K562 (cell line): ENCODE measurements around the gene LRMDA. TPM values are rescaled to one million over a fixed set of nuclear protein-coding genes. Genes with fewer than 3 reads are reported as not detected.

Experiments
- CBX1 ChIP-seq: sonication (generic); IDR thresholded peaks from 2 replicates; pipeline ENCODE4 v1.6.1; 2016; ENCODE audit warnings: antibody characterized with exemption, low read depth, mild to moderate bottlenecking
- CHD1 ChIP-seq: fragments of 200-600 bp; sonication (generic); IDR thresholded peaks from one replicate; pipeline ENCODE4 v1.6.1; 2012; ENCODE audit warnings: mild to moderate bottlenecking, moderate library complexity, low read length, inconsistent platforms
- E2F3 ChIP-seq: fragments of 250-450 bp; sonication (Bioruptor Pico); IDR thresholded peaks from 2 replicates; pipeline ENCODE4 v1.4.0; 2020; ENCODE audit warnings: mild to moderate bottlenecking
- ELF1 ChIP-seq: fragments of 200-800 bp; sonication (Bioruptor generic); IDR thresholded peaks from 2 replicates; pipeline ENCODE4 v1.6.1; 2016; ENCODE audit warnings: missing genetic modification characterization, missing compliant biosample characterization
- EZH2 ChIP-seq: IDR thresholded peaks from 2 replicates; pipeline ENCODE4 v1.6.1; 2012; ENCODE audit warnings: low read depth, mild to moderate bottlenecking, inconsistent platforms, low read length, borderline replicate concordance
- HEY1 ChIP-seq: fragments of 250-450 bp; sonication (Bioruptor Pico); IDR thresholded peaks from 2 replicates; pipeline ENCODE4 v1.5.0; 2020; ENCODE audit warnings: mild to moderate bottlenecking, moderate library complexity, borderline replicate concordance
- HMGN3 ChIP-seq: IDR thresholded peaks from 2 replicates; pipeline ENCODE4 v1.6.1; 2011; ENCODE audit warnings: borderline replicate concordance, low read depth, mild to moderate bottlenecking, mixed read lengths, low read length; ENCODE audit not compliant: insufficient read length; ENCODE audit errors: extremely low read depth
- LEF1 ChIP-seq: fragments of 450-650 bp; IDR thresholded peaks from 2 replicates; pipeline ENCODE4 v1.6.1; 2016; ENCODE audit warnings: mild to moderate bottlenecking
- MAFK ChIP-seq: IDR thresholded peaks from 2 replicates; pipeline ENCODE4 v1.6.1; 2011; ENCODE audit warnings: low read length, improper control_type of control experiment
- MAZ ChIP-seq, 2 experiments: fragments of 450-650 bp in 1 of 2; sonication (generic) in 1 of 2; formaldehyde crosslinking; IDR thresholded peaks in 1 of 2; conservative IDR thresholded peaks in 1 of 2; 2 replicates each; pipeline versions ENCODE4 v1.4.0 to v1.5.0; 2020; ENCODE audit warnings: mild to moderate bottlenecking in 1 of 2, missing genetic modification reagents in 1 of 2
- MBD2 ChIP-seq: sonication (generic); IDR thresholded peaks from 2 replicates; pipeline ENCODE4 v1.6.1; 2016; ENCODE audit warnings: low read depth, borderline replicate concordance
- MECOM ChIP-seq: fragments of 250-450 bp; sonication (Bioruptor Pico); IDR thresholded peaks from 2 replicates; pipeline ENCODE4 v1.8.0; 2022; ENCODE audit warnings: inconsistent platforms
- NCOA6 ChIP-seq: fragments of 450-650 bp; IDR thresholded peaks from 2 replicates; pipeline ENCODE4 v1.6.1; 2017; ENCODE audit warnings: mild to moderate bottlenecking
- NR2C1 ChIP-seq, 2 experiments: fragments of 450-650 bp; IDR thresholded peaks; 2 replicates each; pipeline ENCODE4 v1.6.1; 2017; ENCODE audit warnings: mild to moderate bottlenecking in 2 of 2, antibody characterized with exemption in 1 of 2, inconsistent platforms in 1 of 2, missing compliant biosample characterization in 1 of 2, missing genetic modification characterization in 1 of 2
- POLR2G ChIP-seq: fragments of 200-400 bp; formaldehyde crosslinking; IDR thresholded peaks from 2 replicates; pipeline ENCODE4 v1.6.1; 2017; ENCODE audit warnings: low read depth, mild to moderate bottlenecking, antibody characterized with exemption, low read length, moderate library complexity
- SREBF2 ChIP-seq: sonication (generic); formaldehyde crosslinking; IDR thresholded peaks from 2 replicates; pipeline ENCODE4 v1.4.0; 2020; ENCODE audit warnings: mild to moderate bottlenecking, missing genetic modification reagents
- STAT5B ChIP-seq: fragments of 250-450 bp; sonication (Bioruptor Pico); IDR thresholded peaks from 2 replicates; pipeline ENCODE4 v1.8.0; 2021; ENCODE audit warnings: mild to moderate bottlenecking, inconsistent platforms
- ZNF24 ChIP-seq: fragments of 450-650 bp; IDR thresholded peaks from 2 replicates; pipeline ENCODE4 v1.6.1; 2016
- ZNF384 ChIP-seq: IDR thresholded peaks from 2 replicates; pipeline ENCODE4 v1.6.1; 2012; ENCODE audit warnings: low read depth, low read length, improper control_type of control experiment
- ZNF444 ChIP-seq: fragments of 250-450 bp; sonication (Bioruptor Pico); IDR thresholded peaks from 2 replicates; pipeline ENCODE4 v1.4.0; 2020; ENCODE audit warnings: mild to moderate bottlenecking, moderate library complexity
- polyA plus RNA-seq, 8 experiments: library from polyadenylated mRNA; depleted of rRNA in 4 of 8; stranded (reverse) in 5 of 8; unstranded in 3 of 8; fragments of >200 nt; fragmentation: Nextera tagmentation in 2 of 8; fragmentation: Illumina TruSeq in 1 of 8; extraction: Ambion mirVana in 2 of 8; extraction: Trizol in 1 of 8; gene quantifications; 2 replicates each; pipeline versions ENCODE4 v1.2.1 to v1.2.3, GENCODE V29; 2011 to 2014; ENCODE audit warnings: inconsistent platforms in 1 of 8, missing spikeins in 1 of 8
- total RNA-seq, 7 experiments: library from RNA; depleted of rRNA in 6 of 7; stranded (reverse); fragments of >200 nt in 6 of 7; fragmentation: Illumina TruSeq in 2 of 7; extraction: Trizol in 2 of 7; gene quantifications; 2 replicates each; pipeline versions ENCODE4 v1.2.1 to v1.2.3, GENCODE V29; 2011 to 2021; ENCODE audit warnings: low replicate concordance in 1 of 7
- TF ChIP-seq, protein P1 (sequence below), 2 experiments: IDR thresholded peaks; 2 replicates each; pipeline ENCODE4 v1.6.1; 2011; ENCODE audit warnings: borderline replicate concordance in 1 of 2, control low read depth in 1 of 2, low read depth in 1 of 2, low read length in 1 of 2, mild to moderate bottlenecking in 1 of 2, mixed read lengths in 1 of 2, moderate library complexity in 1 of 2; ENCODE audit not compliant: insufficient read depth in 1 of 2, insufficient read length in 1 of 2, poor library complexity in 1 of 2, severe bottlenecking in 1 of 2; ENCODE audit errors: extremely low read depth in 1 of 2
- TF ChIP-seq, protein P2 (sequence below): fragments of 450-650 bp; IDR thresholded peaks from 2 replicates; pipeline ENCODE4 v1.6.1; 2016; ENCODE audit warnings: missing biosample characterization, missing genetic modification characterization
- TF ChIP-seq, protein P3 (sequence below): IDR thresholded peaks from 3 replicates; pipeline ENCODE4 v1.6.1; 2011; ENCODE audit warnings: borderline replicate concordance, mild to moderate bottlenecking; ENCODE audit not compliant: insufficient read length, insufficient read depth
- TF ChIP-seq, protein P4 (sequence below): fragments of 450-650 bp; IDR thresholded peaks from one replicate; pipeline ENCODE4 v1.6.1; 2018; ENCODE audit warnings: mild to moderate bottlenecking, moderate library complexity; ENCODE audit not compliant: partially characterized antibody

The LRMDA gene
- total and polyA plus RNA-seq, 9 of the 15 experiments (the other 6 are each of a cell fraction or from before 2014, with no cell fraction given): 0.25 TPM; not detected in 8

DNA sequence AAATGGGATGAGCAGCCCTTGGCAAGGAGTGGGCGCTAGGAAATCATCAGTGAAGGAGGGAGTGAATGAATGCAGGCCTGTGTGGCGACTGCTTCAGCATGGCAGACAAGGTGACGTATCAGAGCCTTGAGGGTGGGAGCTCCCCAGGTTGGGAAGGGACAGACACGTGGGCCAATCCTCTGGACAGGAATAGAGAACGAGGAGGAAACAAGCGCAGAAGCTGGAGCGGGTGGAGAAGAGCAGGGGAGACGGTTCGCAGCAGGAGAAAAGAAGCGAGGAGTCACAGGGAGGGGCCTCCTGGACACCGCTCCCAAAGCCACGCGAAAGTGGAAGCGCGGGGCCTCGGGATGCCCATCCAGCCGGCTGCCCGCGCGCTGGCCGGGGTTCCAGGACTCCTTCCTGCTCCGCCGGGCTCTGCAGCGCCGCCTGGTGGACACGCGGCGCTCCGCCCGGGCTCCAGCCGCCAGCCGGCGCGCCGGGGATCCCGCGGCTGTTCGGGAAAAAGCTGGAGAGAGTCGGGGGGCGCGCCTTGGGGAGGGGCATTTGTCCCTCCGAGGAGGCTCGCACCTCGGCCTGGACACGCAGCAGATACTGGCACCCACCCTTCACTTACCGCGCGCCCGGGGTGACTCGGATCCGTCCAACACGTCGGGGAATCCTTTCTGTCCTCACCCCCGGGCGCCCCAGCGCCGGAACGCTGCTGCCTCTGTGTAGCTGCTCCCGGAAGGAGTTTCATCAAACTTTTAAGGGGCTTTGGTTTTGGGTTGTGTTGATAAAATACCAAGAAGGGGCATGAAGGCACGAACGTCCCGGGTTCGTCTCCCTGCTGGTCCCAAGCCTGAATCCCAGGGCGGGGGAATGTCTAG lies 36.1 kb upstream of the LRMDA start (continued):
- TF ChIP-seq STAT5B (CRISPR knock-in tag) (no peak), HEY1 (CRISPR knock-in tag) (no peak), CBX1 (no peak), ZNF444 (CRISPR knock-in tag) (no peak), LEF1 (no peak), HMGN3 (peak; percentile 54), CHD1 (no peak), MAZ (CRISPR knock-in tag; conservative IDR thresholded peaks at IDR 0.05 in 1 of 2, IDR thresholded peaks at IDR 0.05 in 1 of 2) (no peak), E2F3 (CRISPR knock-in tag) (0 out of 2 replicates have a peak, but pooled peaks have one; percentile 36), MBD2 (no peak), MECOM (no peak), ELF1 (no peak), POLR2G (no peak), NR2C1 (IDR thresholded peaks at IDR 0.05) (no peak), NR2C1 (tag; IDR thresholded peaks at IDR 0.05) (no peak), NCOA6 (0 out of 2 replicates have a peak, but pooled peaks have one; percentile 52), SREBF2 (CRISPR knock-in tag) (no peak), ZNF24 (no peak), EZH2 (no peak), MAFK (no peak), ZNF384 (no peak)
- TF ChIP-seq, protein P1, sequence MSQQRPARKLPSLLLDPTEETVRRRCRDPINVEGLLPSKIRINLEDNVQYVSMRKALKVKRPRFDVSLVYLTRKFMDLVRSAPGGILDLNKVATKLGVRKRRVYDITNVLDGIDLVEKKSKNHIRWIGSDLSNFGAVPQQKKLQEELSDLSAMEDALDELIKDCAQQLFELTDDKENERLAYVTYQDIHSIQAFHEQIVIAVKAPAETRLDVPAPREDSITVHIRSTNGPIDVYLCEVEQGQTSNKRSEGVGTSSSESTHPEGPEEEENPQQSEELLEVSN (IDR thresholded peaks at IDR 0.05; ENCODE audit: borderline replicate concordance in 1 of 2, extremely low read depth in 1 of 2, insufficient read depth in 1 of 2, insufficient read length in 1 of 2, low read depth in 1 of 2, low read length in 1 of 2, poor library complexity in 1 of 2, severe bottlenecking in 1 of 2): peak in 1 of 2 experiments; percentile 15
- TF ChIP-seq, protein P2, sequence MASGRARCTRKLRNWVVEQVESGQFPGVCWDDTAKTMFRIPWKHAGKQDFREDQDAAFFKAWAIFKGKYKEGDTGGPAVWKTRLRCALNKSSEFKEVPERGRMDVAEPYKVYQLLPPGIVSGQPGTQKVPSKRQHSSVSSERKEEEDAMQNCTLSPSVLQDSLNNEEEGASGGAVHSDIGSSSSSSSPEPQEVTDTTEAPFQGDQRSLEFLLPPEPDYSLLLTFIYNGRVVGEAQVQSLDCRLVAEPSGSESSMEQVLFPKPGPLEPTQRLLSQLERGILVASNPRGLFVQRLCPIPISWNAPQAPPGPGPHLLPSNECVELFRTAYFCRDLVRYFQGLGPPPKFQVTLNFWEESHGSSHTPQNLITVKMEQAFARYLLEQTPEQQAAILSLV (tag): no peak
- TF ChIP-seq, protein P3, sequence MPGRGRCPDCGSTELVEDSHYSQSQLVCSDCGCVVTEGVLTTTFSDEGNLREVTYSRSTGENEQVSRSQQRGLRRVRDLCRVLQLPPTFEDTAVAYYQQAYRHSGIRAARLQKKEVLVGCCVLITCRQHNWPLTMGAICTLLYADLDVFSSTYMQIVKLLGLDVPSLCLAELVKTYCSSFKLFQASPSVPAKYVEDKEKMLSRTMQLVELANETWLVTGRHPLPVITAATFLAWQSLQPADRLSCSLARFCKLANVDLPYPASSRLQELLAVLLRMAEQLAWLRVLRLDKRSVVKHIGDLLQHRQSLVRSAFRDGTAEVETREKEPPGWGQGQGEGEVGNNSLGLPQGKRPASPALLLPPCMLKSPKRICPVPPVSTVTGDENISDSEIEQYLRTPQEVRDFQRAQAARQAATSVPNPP: no peak
- TF ChIP-seq, protein P4, sequence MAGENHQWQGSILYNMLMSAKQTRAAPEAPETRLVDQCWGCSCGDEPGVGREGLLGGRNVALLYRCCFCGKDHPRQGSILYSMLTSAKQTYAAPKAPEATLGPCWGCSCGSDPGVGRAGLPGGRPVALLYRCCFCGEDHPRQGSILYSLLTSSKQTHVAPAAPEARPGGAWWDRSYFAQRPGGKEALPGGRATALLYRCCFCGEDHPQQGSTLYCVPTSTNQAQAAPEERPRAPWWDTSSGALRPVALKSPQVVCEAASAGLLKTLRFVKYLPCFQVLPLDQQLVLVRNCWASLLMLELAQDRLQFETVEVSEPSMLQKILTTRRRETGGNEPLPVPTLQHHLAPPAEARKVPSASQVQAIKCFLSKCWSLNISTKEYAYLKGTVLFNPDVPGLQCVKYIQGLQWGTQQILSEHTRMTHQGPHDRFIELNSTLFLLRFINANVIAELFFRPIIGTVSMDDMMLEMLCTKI: no peak
